Glomerular visceral epithelial cell (primary cell): ENCODE data around the gene CTTNBP2NL.
"Not testable (repeated sequence)": the region's sequence is repeated elsewhere in the genome, so short reads cannot be mapped to it uniquely, and the experiment has no call there.

Source experiments
- DNase-seq: peaks from one replicate; pipeline ENCODE4 v3.0.0-alpha.2; 2016; ENCODE audit errors: extremely low spot score

The CTTNBP2NL gene

GRCh38 chr1:112418099-112418892, 22.3 kb downstream of the CTTNBP2NL start:
- DNase-seq, result no peak

- DNase-seq, result no peak
Observed at GRCh38 chr1:112423207-112423606, 27.2 kb downstream of the CTTNBP2NL start.

GRCh38 chr1:112423666-112424065, 27.7 kb downstream of the CTTNBP2NL start:
- not testable (repeated sequence) for DNase-seq

GRCh38 chr1:112429749-112430148, 33.7 kb downstream of the CTTNBP2NL start:
- no peak for DNase-seq

GRCh38 chr1:112431038-112431437, 35.0 kb downstream of the CTTNBP2NL start:
- no peak for DNase-seq

GRCh38 chr1:112435448-112435847, 39.4 kb downstream of the CTTNBP2NL start:
- DNase-seq, result no peak

- no peak for DNase-seq
Observed at GRCh38 chr1:112436384-112437156, 40.6 kb downstream of the CTTNBP2NL start.

- DNase-seq, result not testable (repeated sequence)
Observed at GRCh38 chr1:112438156-112438555, 42.1 kb downstream of the CTTNBP2NL start.

- no peak for DNase-seq
Observed at GRCh38 chr1:112439592-112439991, 43.6 kb downstream of the CTTNBP2NL start.

GRCh38 chr1:112440574-112440973, 44.6 kb downstream of the CTTNBP2NL start:
- DNase-seq, result no peak

GRCh38 chr1:112444269-112444668, 48.3 kb downstream of the CTTNBP2NL start:
- peak; percentile 31 for DNase-seq

GRCh38 chr1:112445596-112445995, 49.6 kb downstream of the CTTNBP2NL start:
- DNase-seq, result no peak

GRCh38 chr1:112446411-112446810, 50.4 kb downstream of the CTTNBP2NL start:
- DNase-seq, result no peak

GRCh38 chr1:112448904-112449629, 53.1 kb downstream of the CTTNBP2NL start:
- no peak for DNase-seq

- no peak for DNase-seq
Observed at GRCh38 chr1:112449630-112449983, 53.6 kb downstream of the CTTNBP2NL start.

GRCh38 chr1:112450773-112451172, 54.8 kb downstream of the CTTNBP2NL start:
- DNase-seq, result no peak

- not testable (repeated sequence) for DNase-seq
Observed at GRCh38 chr1:112451301-112451700, 55.3 kb downstream of the CTTNBP2NL start.

GRCh38 chr1:112453876-112454275, 57.9 kb downstream of the CTTNBP2NL start:
- no peak for DNase-seq

- peak; percentile 37 for DNase-seq
Observed at GRCh38 chr1:112454316-112454715, 58.3 kb downstream of the CTTNBP2NL start.

GRCh38 chr1:112457241-112457640, 61.2 kb downstream of the CTTNBP2NL start:
- DNase-seq, result no peak

GRCh38 chr1:112457955-112458354, 61.9 kb downstream of the CTTNBP2NL start:
- DNase-seq, result no peak

- no peak for DNase-seq
Observed at GRCh38 chr1:112458756-112459155, 62.7 kb downstream of the CTTNBP2NL start.
